Measurements from ENCODE around the gene ROCK1.

- TF ChIP-seq POLR2A (IDR thresholded peaks at IDR 0.05): no peak
- TF ChIP-seq, protein P1, sequence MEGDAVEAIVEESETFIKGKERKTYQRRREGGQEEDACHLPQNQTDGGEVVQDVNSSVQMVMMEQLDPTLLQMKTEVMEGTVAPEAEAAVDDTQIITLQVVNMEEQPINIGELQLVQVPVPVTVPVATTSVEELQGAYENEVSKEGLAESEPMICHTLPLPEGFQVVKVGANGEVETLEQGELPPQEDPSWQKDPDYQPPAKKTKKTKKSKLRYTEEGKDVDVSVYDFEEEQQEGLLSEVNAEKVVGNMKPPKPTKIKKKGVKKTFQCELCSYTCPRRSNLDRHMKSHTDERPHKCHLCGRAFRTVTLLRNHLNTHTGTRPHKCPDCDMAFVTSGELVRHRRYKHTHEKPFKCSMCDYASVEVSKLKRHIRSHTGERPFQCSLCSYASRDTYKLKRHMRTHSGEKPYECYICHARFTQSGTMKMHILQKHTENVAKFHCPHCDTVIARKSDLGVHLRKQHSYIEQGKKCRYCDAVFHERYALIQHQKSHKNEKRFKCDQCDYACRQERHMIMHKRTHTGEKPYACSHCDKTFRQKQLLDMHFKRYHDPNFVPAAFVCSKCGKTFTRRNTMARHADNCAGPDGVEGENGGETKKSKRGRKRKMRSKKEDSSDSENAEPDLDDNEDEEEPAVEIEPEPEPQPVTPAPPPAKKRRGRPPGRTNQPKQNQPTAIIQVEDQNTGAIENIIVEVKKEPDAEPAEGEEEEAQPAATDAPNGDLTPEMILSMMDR (IDR thresholded peaks at IDR 0.05): no peak
Observed at GRCh38 chr18:21112140-21112473, 494 bp upstream of the ROCK1 start.

Measured in right lobe of liver (tissue), 4 donors.